ENCODE data around the gene TCEANC2. TPM values are rescaled to one million over a fixed set of nuclear protein-coding genes. Genes with fewer than 3 reads are reported as not detected.
A peak's percentile ranks its signal among the peaks of the same experiment; 100 is the strongest.
"Not testable (repeated sequence)": the region's sequence is repeated elsewhere in the genome, so short reads cannot be mapped to it uniquely, and the experiment has no call there.

Gene TCEANC2
- 9.4 TPM for polyA plus RNA-seq (ENCODE audit: insufficient read length)
- long read RNA-seq, donor 1, full-length matches to known transcripts, result 13 of 13 reads
- long read RNA-seq, donor 1, partial matches to known transcripts, result 0 of 13 reads
- long read RNA-seq, donor 1, other reads (novel, unspliced or antisense), result 0 of 13 reads
- long read RNA-seq, donor 2, full-length matches to known transcripts, result 15 of 15 reads
- long read RNA-seq, donor 2, partial matches to known transcripts, result 0 of 15 reads
- long read RNA-seq, donor 2, other reads (novel, unspliced or antisense), result 0 of 15 reads
- long read RNA-seq, donor 3, full-length matches to known transcripts, result 10 of 10 reads
- long read RNA-seq, donor 3, partial matches to known transcripts, result 0 of 10 reads
- long read RNA-seq, donor 3, other reads (novel, unspliced or antisense), result 0 of 10 reads
- long read RNA-seq, donor 4, partial matches to known transcripts, result 0 of 1 reads
- long read RNA-seq, donor 4, other reads (novel, unspliced or antisense), result 0 of 1 reads
- long read RNA-seq, donor 5, full-length matches to known transcripts, result 11 of 11 reads
- long read RNA-seq, donor 5, partial matches to known transcripts, result 0 of 11 reads
- long read RNA-seq, donor 5, other reads (novel, unspliced or antisense), result 0 of 11 reads
- long read RNA-seq, donor 6, full-length matches to known transcripts, result 2 of 2 reads
- long read RNA-seq, donor 6, partial matches to known transcripts, result 0 of 2 reads
- long read RNA-seq, donor 6, other reads (novel, unspliced or antisense), result 0 of 2 reads
- long read RNA-seq, donor 7, full-length matches to known transcripts, result 17 of 73 reads
- long read RNA-seq, donor 7, partial matches to known transcripts, result 51 of 73 reads
- long read RNA-seq, donor 7, other reads (novel, unspliced or antisense), result 5 of 73 reads
- long read RNA-seq, donor 8, transcript TCEANC2-203 (1 exons, 1,783 nt), result major isoform, 5 of 5 reads
- long read RNA-seq, donor 8, partial matches to known transcripts, result 0 of 5 reads
- long read RNA-seq, donor 8, other reads (novel, unspliced or antisense), result 0 of 5 reads

DNA sequence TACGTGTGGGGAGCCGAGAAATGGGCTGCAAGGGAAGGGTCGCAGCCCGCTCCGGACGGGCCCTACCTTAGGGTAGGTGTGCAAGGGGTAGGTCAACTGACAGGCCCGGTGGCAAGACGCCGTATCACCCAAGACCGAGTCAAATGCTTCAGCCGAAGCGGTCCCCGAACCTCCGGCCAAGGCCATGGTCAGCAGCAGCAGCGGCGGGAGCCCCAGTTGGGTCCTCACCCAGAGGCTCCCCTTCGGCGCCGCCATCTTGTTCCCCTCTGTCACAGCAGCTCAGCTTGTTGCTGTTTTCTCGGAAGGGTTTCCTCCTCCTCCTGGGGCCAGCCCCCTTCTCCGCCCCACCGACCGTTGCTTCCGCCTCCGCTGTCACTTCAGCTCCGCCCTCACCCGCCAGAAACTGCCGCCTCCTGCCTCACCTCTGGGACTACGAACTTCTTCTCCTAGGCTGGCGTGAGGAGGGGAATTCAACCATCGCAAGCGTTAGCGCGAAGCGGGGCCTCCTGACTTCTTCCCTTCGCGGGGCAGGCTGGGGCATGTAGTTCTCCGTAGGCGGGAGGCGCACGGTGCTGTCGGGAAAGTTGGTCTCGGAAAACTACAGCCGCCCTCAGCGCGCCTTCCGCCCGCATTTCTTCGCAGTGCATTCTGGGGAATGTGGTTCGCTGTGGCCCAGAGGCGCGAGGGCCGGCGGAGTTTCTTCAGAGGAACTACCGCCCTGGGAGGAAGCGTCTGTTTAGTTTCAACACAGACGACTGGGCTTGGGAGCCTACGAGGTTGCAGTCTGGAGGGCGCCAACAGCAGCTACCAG lies at the start of gene TCEANC2, which contains the start of gene TMEM59:
TCEANC2 (plus strand) TSS at position 675 of the 811 bp plus-strand sequence. CDS start 815 bp downstream, outside the sequence.
TMEM59 (minus strand) TSS at position 271 of the 811 bp plus-strand sequence; CDS start at position 255, 16 bp downstream.
- DNase-seq, result peak; percentile 98

DNA sequence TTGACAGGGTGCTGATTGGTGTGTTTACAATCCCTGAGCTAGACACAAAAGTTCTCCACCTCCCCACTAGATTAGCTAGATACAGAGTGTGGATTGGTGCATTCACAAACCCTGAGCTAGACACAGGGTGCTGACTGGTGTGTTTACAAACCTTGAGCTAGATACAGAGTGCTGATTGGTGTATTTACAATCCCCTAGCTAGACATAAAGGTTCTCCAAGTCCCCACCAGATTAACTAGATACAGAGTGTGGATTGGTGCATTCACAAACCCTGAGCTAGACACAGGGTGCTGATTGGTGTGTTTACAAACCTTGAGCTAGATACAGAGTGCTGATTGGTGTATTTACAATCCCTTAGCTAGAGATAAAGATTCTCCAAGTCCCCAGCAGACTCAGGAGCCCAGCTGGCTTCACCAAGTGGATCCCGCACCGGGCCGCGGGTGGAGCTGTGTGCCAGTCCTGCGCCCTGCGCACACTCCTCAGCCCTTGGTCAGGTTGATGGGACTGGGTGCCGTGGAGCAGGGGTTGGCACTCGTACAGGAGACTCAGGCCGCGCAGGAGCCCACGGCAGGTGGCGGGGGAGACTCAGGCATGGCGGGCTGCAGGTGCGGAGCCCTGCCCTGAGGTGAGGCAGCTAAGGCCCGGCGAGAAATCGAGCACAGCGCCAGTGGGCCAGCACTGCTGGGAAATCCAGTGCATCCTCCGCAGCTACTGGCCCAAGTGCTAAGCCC lies 49.5 kb upstream of the TCEANC2 start:
- DNase-seq, result not testable (repeated sequence)

DNA sequence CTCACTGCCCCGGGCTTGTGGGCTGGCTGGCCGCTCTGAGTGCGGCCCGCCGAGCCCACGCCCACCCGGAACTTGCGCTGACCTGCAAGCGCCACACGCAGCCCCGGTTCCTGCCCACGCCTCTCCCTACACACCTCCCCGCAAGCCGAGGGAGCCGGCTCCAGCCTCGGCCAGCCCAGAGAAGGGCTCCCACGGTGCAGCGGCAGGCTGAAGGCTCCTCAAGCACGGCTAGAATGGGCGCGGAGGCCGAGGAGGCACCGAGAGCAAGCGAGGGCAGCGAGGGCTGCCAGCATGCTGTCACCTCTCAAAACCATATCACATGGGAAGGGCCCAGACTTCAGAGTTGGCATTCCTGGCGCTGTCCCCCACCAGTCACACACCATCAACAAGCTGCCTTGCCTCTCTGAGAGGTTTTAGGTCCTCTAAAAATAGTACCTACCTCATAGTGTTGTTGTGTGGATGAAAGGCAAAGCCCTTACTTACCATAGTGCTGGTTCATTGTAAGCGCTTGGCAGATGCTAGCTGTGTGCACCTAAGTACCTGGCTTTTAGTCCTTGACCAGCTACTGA lies 48.8 kb upstream of the TCEANC2 start:
- no peak for DNase-seq

DNA sequence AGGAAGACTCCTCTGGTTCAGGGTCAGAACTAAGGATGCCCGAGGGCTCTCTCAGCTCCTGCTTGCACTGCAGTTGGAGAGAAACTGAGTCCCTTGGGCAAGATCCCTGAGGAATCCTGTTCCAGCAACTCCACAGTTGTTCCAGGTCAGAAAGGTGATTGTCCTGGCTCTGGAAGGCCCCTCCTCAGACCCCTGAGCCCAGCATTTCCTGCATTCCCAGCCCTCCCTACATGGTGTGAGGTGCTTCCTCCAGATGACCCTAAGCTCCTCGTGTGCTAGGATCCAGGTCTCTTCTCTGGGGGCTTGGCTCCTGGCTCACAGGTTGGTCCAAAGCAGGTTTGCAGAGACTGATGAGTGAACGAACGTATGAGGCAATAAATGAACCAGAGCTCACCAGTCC lies 46.9 kb upstream of the TCEANC2 start:
- DNase-seq, result no peak

DNA sequence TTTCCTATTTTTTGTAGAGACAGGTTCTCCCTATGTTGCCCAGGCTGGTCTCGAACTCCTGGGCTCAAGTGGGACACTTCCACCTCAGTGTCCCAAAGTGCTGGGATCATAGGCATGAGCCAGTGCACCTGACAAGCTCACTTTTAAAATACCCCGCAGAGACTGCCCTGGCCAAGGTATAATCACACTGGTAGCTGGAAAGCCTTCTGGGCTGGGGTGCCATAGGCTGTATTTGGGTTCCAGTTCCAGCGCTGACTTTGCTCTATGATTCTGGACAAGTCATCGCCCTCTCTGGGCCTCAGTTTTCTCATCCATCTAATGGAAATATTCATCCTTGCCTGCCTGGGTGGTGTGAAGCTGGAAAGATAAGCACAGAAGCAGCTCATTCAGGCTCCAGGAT lies 45.8 kb upstream of the TCEANC2 start:
- no peak for DNase-seq

DNA sequence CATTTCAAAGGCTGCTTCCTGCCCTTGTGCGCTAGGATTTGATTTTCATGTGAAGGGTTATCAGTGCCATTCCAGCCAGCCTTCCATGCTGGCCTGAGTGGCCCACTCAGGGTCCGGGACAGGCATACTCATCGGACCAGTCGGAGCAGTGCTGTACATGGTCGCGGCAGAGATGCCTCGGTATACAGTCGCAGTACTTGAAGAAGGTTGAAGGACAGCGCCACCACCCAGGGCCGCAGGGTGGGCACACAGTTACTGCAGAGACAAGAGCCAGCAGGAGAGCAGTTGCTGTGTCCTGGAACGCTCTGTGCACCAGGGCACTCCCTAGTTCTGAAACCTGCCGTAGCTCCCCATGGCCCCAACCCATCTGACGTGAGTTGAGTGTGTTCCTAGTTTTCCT lies 44.5 kb upstream of the TCEANC2 start:
- DNase-seq, result no peak

DNA sequence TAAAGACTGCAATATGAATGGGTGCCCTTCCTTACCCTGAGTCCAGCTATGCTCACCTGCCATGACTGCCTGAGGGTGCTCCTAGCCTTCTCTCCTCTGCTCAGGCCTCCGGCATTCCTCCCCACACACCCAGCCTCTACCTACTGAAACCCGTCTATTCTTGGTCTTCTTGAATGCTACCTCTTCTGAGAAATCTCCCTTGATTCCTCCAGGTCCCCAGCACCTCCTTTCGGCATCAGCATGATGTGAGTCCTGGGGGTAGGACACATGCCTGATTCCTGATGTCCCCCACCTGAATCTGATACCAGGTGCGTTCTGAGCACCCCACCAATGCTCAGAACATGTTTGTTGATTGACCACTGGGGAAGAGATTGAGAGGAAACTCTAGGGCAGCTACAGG lies 44.0 kb upstream of the TCEANC2 start:
- no peak for DNase-seq

DNA sequence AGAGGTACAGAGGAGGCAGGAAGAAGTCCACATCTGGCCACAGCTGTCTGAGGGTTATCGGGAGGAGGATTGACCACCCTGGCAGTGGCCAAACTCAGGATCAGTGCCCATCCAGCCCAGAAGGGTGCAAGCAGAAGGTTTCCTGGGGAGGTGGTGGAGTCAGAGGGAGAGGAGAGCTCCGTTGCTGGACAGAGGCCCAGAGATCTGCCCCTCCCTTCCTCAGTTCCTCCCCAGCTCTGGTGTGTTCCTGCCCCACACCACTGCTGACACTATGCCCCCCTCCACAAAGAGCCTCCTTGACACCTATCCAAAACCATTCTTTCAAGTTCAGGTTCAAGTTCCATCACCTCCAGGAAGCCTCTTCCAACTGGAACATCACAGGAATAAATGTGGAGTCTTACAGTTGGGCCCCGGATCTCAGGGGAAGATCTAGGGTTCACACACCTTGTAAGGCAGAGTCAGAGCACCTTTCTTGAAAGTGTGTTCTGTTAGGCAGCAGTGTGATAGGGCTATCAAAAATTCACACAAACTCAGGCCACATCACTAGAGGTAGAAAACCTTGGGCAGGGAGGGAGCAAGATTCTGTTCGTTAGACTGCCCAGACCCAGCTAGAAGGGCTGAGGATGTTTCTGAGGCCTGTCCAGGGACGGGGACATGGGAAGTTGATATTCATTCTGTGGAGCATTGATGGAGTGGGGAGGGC lies 42.8 kb upstream of the TCEANC2 start:
- DNase-seq, result no peak

DNA sequence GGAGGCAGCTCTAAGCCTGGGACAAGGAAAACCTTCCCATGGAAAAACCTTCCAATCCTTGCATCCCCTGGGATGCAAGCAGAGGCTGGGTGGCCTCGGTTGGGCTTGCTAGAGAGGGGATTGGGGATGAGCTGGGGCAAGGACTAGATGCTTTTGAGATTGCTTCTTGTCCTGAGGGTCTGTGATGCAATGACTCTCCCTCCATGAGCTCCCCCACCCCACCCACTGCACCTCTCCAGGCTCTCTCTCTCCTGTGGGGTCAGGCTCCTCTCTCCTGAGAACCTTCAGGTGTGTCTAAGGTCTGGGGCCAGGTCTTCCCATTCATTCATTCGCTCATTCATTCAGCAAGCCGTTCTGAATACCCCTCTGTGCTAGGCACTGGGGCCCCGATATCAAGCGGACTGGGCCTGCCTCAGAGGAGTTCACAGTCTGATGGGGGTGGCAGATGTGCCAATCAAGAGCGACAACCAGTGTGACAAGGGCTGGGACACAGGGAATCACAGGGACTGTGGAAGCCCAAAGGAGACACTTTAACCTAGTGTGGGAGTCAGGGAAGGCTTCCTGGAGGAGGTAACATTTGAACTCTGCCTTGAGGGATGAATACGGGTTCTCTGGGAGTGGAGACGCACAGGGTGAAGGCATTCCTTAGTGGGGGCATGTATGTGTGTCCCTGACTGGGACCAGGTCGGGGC lies 41.9 kb upstream of the TCEANC2 start:
- DNase-seq, result no peak

DNA sequence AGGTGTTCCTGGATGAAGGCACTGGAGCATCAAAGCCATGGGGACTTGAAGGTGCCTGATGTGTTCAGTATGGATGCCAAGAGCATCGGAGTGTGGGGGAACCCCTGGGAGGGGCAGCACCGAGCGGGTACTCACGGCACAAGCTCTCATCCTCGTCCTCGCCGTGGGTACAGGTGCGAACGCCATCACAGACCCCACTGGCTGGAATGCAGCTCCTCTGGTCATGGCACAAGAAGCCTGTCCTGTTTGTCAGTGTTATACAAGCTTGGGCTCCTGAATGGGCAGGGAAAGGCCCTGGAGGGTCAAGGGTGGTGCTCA lies 41.4 kb upstream of the TCEANC2 start:
- no peak for DNase-seq

DNA sequence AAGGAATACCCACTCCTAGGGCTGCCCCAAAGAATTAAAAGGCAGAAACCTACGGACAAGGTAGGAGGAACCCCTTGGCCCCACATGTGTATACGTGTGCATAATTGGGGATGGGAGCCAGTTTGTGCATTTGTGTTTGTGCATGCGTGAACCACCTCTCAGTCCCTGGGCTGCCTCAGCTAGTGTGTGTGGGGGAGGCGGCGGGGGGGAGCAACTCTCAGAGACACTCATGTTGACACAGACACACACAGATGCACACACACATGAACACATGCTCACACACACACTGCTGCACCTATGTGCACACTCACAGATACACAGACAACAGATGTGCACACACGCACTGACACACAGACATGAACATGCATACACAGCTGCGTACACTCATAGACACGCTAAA lies 40.5 kb upstream of the TCEANC2 start:
- DNase-seq, result no peak

DNA sequence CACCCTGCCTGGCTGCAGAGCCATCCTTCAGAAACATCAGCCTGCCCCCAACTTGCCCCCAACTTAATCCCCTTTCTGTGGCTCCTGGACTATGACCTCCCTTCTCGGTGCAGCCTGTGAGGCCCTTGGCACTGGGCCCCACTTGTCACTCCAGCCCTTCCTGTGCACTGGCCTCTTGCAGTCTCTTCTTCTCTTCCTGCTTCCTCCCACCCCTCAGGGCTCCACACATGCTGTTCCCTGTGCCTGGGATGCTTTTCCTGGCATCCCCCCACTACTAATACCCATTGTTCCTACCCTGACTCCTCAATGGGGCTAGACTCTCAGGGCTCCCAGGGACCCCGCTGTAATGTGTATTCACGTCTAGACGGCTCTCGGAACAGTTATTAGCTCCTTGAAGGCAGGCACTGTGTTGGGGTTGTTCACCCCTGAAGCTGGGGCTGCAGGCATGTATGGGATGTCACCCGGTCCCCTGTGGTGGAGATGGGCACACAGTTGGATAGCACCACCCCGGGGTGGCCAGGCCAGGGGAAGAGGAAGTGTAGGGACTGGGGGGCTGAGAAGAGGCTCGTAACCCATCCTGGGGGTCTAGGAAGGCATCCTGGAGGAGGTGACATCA lies 39.9 kb upstream of the TCEANC2 start:
- no peak for DNase-seq

DNA sequence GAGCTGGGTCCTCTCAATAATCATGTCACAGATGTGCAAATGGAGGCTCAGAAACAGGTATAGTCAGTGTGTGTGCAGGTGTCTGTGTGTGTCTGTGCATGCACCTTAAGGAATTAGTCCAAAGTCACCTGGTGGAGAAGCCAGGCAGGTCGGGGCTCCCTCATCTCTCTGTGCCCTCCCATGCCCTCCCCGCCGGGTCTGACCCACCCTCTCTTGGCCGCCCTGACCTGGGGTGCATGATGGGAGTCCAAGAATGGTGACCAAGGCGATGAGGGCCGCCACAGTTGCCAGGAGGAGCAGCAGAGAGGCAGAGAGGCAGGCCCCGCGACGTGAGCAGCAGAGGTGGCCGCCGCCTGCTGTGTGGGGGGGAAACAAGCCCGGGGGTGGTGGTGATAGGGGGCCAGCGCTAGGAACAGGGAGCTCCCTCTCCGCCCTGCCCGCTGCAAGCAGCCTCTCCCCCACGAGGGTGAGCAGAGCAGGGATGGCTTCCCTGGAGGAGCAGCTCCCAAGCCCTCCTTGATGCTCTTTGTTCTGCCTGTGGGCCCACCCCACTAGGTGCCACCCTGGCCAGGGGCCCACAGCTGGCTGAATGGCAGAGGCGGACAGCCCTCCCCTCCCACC lies 39.3 kb upstream of the TCEANC2 start:
- no peak for DNase-seq

DNA sequence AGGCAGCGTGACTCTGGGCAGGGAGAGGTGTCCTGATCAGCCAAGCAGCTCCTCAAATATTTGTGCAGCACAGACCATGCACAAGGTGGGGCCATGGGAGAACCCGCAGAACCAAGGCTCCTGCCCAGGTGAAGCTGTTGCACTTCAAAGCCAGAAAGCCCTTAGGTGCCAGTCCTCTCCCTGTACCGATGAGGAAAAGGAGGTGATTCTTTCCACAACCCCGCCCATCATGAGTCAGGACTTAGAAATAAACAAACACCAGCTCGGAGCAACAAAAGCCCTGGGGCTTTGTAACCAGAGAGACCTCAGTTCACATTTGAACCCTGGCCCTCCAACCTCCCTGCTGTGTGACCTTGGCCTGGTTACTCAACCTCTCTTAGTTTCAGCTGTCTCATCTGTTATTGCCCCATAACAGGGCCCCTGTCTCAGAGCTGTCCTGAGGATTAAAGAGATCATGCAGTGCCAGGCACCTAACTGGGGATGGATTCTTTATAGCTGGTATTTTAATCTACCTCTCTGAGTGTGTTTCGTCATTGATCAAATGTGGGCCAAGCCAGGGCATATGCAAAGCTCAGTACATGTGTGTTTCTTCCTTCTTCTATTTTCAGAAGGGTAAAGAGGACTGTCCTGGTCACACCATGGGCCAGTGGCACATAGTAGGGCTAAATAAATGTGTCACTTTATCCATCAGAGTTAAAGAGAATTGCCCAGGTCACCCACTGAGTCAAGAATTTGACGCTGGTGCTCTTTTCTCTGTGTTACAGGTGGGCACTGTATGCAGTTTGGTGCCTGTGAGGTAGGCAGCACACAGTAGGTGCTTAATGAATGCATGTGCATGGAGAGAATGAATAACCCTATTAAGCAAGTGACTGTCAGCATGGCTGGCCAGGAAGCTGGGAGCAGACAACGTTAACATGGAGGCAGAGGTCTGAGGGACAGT lies 36.8 kb upstream of the TCEANC2 start:
- no peak for DNase-seq

DNA sequence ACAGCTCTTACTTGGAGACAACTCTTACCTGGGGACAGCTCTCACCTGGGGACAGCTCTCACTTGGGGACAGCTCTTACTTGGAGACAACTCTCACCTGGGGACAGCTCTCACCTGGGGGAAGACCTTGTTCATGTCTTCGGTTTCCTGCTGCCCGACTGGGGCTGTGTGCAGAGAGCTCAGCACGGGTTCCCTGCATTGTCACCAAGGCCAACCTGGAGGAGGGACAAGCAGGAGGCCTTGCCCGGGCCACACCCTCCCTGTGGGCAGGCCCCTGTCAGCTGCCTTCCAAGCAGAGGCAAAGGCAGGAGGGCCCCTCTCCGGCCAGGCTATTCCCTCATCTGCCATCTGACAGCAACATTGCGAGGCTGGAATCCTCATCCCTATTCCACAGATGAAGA lies 35.4 kb upstream of the TCEANC2 start, which contains the start of gene LDLRAD1:
LDLRAD1 (minus strand) TSS at position 208 of the 400 bp plus-strand sequence; CDS start at position 134, 74 bp downstream.
- no peak for DNase-seq

DNA sequence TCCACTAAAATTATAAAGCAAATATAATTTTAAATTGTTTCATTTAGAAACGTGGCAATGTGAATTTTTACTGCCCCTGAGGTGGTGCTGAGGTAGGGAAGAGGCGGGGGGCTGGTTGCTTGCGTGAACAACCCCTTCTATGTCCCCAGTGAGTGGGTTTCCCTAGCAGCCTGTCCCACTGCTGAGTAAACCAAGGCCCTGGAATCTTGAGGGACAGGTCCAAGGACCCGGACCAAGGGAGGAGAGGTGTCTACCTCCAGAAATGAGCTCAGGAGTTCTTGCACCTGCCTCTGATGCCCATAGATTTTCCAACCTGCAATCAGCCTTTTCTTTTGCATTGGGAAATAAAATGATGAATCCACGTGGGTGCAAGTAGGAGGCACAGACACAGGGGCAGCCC lies 34.8 kb upstream of the TCEANC2 start:
- no peak for DNase-seq

DNA sequence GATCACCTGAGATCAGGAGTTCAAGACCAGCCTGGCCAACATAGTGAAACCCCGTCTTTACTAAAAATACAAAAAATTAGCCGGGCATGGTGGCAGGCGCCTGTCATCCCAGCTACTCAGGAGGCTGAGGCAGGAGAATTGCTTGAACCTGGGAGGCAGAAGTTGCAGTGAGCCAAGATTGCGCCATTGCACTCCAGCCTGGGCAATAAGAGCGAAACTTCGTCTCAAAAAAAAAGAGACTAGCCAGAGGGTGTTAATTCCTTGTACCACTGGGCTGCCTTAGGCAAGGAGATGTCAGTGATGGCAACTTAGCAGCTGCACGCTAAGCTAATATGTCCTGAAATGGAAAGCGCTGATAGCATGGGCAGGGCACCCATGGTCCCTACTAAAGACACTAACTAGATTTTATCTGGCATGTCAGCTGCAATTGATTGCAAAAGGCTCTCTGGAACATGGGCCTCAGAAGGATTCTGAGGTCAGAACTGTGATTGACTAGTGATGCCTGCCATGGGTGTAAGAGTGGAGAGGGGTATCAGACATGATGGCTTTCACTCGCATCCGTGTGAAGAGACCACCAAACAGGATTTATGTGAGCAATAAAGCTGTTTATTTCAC lies 33.7 kb upstream of the TCEANC2 start:
- DNase-seq, result not testable (repeated sequence)
